GM19193 (cell line): Measurements from ENCODE around the gene CHERP.

Experiments used
- POLR2A ChIP-seq: IDR thresholded peaks from 4 replicates; pipeline ENCODE4 v1.6.1; 2011; ENCODE audit not compliant: insufficient read depth, insufficient read length; ENCODE audit errors: extremely low read depth

The CHERP gene

GRCh38 chr19:16542045-16542909 is at the start of gene CHERP:
CHERP (minus strand) TSS chr19:16542437; CDS start chr19:16542378, 59 bp downstream.
- peak; percentile 91 for TF ChIP-seq POLR2A

- TF ChIP-seq POLR2A = no peak
These were observed 48.9 kb upstream of the CHERP start for GRCh38 chr19:16590876-16591802.

GRCh38 chr19:16589917-16590316 is 47.7 kb upstream of the CHERP start:
- TF ChIP-seq POLR2A = no peak

GRCh38 chr19:16588824-16589577 is 46.8 kb upstream of the CHERP start:
- no peak for TF ChIP-seq POLR2A

GRCh38 chr19:16587833-16588823 is 45.9 kb upstream of the CHERP start:
- TF ChIP-seq POLR2A = peak; percentile 84

GRCh38 chr19:16586991-16587832 is 45.0 kb upstream of the CHERP start:
- TF ChIP-seq POLR2A = peak; percentile 64

- no peak for TF ChIP-seq POLR2A
These were observed 44.2 kb upstream of the CHERP start for GRCh38 chr19:16586477-16586871.

- peak; percentile 74 for TF ChIP-seq POLR2A
These were observed 43.7 kb upstream of the CHERP start for GRCh38 chr19:16585808-16586476.

GRCh38 chr19:16585094-16585801 is 43.0 kb upstream of the CHERP start:
- peak; percentile 59 for TF ChIP-seq POLR2A

- peak; percentile 98 for TF ChIP-seq POLR2A
These were observed 42.2 kb upstream of the CHERP start for GRCh38 chr19:16584248-16585093.

- no peak for TF ChIP-seq POLR2A
These were observed 40.4 kb upstream of the CHERP start for GRCh38 chr19:16582486-16583261.
